K562 (cell line): ENCODE data around the gene TRIM40. TPM values are rescaled to one million over a fixed set of nuclear protein-coding genes. Genes with fewer than 3 reads are reported as not detected.
A peak's percentile ranks its signal among the peaks of the same experiment; 100 is the strongest.

Experiments used
- ARID1B ChIP-seq: fragments of 450-650 bp; IDR thresholded peaks from 2 replicates; pipeline ENCODE4 v1.6.1; 2016; ENCODE audit warnings: antibody characterized with exemption, mild to moderate bottlenecking, inconsistent platforms
- CBX3 ChIP-seq, 2 experiments: IDR thresholded peaks; 1 replicate in 1 of 2; 2 replicates in 1 of 2; pipeline ENCODE4 v1.6.1; 2012; ENCODE audit warnings: inconsistent platforms in 2 of 2, low read length in 2 of 2, borderline replicate concordance in 1 of 2, control low read depth in 1 of 2
- CC2D1A ChIP-seq: fragments of 450-650 bp; IDR thresholded peaks from 2 replicates; pipeline ENCODE4 v1.6.1; 2017; ENCODE audit warnings: mild to moderate bottlenecking
- CHD4 ChIP-seq: fragments of 200-600 bp; sonication (generic); IDR thresholded peaks from 3 replicates; pipeline ENCODE4 v1.6.1; 2012; ENCODE audit warnings: low read depth, mild to moderate bottlenecking, mixed read lengths, low read length, inconsistent platforms; ENCODE audit not compliant: insufficient read depth, insufficient replicate concordance, poor library complexity, severe bottlenecking
- CREM ChIP-seq: IDR thresholded peaks from 2 replicates; pipeline ENCODE4 v1.6.1; 2014; ENCODE audit warnings: antibody characterized with exemption, low read depth
- EP300 ChIP-seq: IDR thresholded peaks from 2 replicates; pipeline ENCODE4 v1.6.1; 2012; ENCODE audit warnings: low read length, improper control_type of control experiment
- FOXK1 ChIP-seq: sonication (generic); formaldehyde crosslinking; IDR thresholded peaks from 2 replicates; pipeline ENCODE4 v1.8.0; 2022; ENCODE audit warnings: missing genetic modification reagents, mild to moderate bottlenecking, borderline replicate concordance
- GABPB1 ChIP-seq: sonication (generic); formaldehyde crosslinking; IDR thresholded peaks from 2 replicates; pipeline ENCODE4 v1.8.0; 2022; ENCODE audit warnings: mild to moderate bottlenecking, missing genetic modification reagents
- KLF16 ChIP-seq: IDR thresholded peaks from 2 replicates; pipeline ENCODE4 v1.6.1; 2016; ENCODE audit warnings: antibody characterized with exemption
- MAZ ChIP-seq, 2 experiments: fragments of 450-650 bp in 1 of 2; sonication (generic) in 1 of 2; formaldehyde crosslinking; IDR thresholded peaks in 1 of 2; conservative IDR thresholded peaks in 1 of 2; 2 replicates each; pipeline versions ENCODE4 v1.4.0 to v1.5.0; 2020; ENCODE audit warnings: mild to moderate bottlenecking in 1 of 2, missing genetic modification reagents in 1 of 2
- MYNN ChIP-seq, 2 experiments: sonication (generic); formaldehyde crosslinking in 1 of 2; IDR thresholded peaks; 2 replicates each; pipeline versions ENCODE4 v1.5.0 to v1.6.1; 2016 to 2020; ENCODE audit warnings: antibody characterized with exemption in 1 of 2, missing genetic modification reagents in 1 of 2
- POLR2A ChIP-seq: fragments of 450-650 bp; conservative IDR thresholded peaks from 2 replicates; pipeline ENCODE4 v1.6.1; 2016
- RAD21 ChIP-seq, 2 experiments: fragments of 250-450 bp in 1 of 2; fragments of 450-650 bp in 1 of 2; sonication (Bioruptor Pico) in 1 of 2; formaldehyde crosslinking in 1 of 2; IDR thresholded peaks in 1 of 2; conservative IDR thresholded peaks in 1 of 2; 2 replicates each; pipeline versions ENCODE4 v1.4.0 to v1.8.0; 2020 to 2022; ENCODE audit warnings: mild to moderate bottlenecking in 2 of 2, moderate library complexity in 1 of 2
- SMC3 ChIP-seq: conservative IDR thresholded peaks from 2 replicates; pipeline ENCODE4 v1.6.1; 2011; ENCODE audit warnings: low read depth, low read length, improper control_type of control experiment; ENCODE audit not compliant: insufficient read depth
- TEAD1 ChIP-seq, 2 experiments: fragments of 450-650 bp in 1 of 2; sonication (generic) in 1 of 2; formaldehyde crosslinking; IDR thresholded peaks; 2 replicates each; pipeline versions ENCODE4 v1.4.0 to v1.8.0; 2020 to 2022; ENCODE audit warnings: mild to moderate bottlenecking in 2 of 2, missing genetic modification reagents in 1 of 2
- XRCC5 ChIP-seq: fragments of 200-400 bp; formaldehyde crosslinking; IDR thresholded peaks from 2 replicates; pipeline ENCODE4 v1.6.1; 2017; ENCODE audit warnings: low read depth, mild to moderate bottlenecking, low read length
- YY1 ChIP-seq, 3 experiments: IDR thresholded peaks; 2 replicates each; pipeline ENCODE4 v1.6.1; 2011; ENCODE audit warnings: low read length in 2 of 3, mild to moderate bottlenecking in 2 of 3, moderate library complexity in 2 of 3, borderline replicate concordance in 1 of 3, control low read depth in 1 of 3, low read depth in 1 of 3; ENCODE audit not compliant: insufficient read depth in 3 of 3, insufficient replicate concordance in 2 of 3, control insufficient read depth in 1 of 3, insufficient read length in 1 of 3; ENCODE audit errors: extremely low read depth in 1 of 3
- ZNF24 ChIP-seq: fragments of 450-650 bp; IDR thresholded peaks from 2 replicates; pipeline ENCODE4 v1.6.1; 2016
- ZNF57 ChIP-seq: fragments of 450-650 bp; formaldehyde crosslinking; IDR thresholded peaks from 2 replicates; pipeline ENCODE4 v1.4.0; 2020; ENCODE audit warnings: mild to moderate bottlenecking, moderate library complexity
- ZNF785 ChIP-seq: fragments of 250-450 bp; sonication (Bioruptor Pico); IDR thresholded peaks from 2 replicates; pipeline ENCODE4 v1.4.0; 2020; ENCODE audit warnings: mild to moderate bottlenecking
- polyA plus RNA-seq, 8 experiments: library from polyadenylated mRNA; depleted of rRNA in 4 of 8; stranded (reverse) in 5 of 8; unstranded in 3 of 8; fragments of >200 nt; fragmentation: Nextera tagmentation in 2 of 8; fragmentation: Illumina TruSeq in 1 of 8; extraction: Ambion mirVana in 2 of 8; extraction: Trizol in 1 of 8; gene quantifications; 2 replicates each; pipeline versions ENCODE4 v1.2.1 to v1.2.3, GENCODE V29; 2011 to 2014; ENCODE audit warnings: inconsistent platforms in 1 of 8, missing spikeins in 1 of 8
- total RNA-seq, 7 experiments: library from RNA; depleted of rRNA in 6 of 7; stranded (reverse); fragments of >200 nt in 6 of 7; fragmentation: Illumina TruSeq in 2 of 7; extraction: Trizol in 2 of 7; gene quantifications; 2 replicates each; pipeline versions ENCODE4 v1.2.1 to v1.2.3, GENCODE V29; 2011 to 2021; ENCODE audit warnings: low replicate concordance in 1 of 7
- TF ChIP-seq, protein P1 (sequence below): sonication (generic); formaldehyde crosslinking; IDR thresholded peaks from 2 replicates; pipeline ENCODE4 v1.9.0; 2022; ENCODE audit warnings: mild to moderate bottlenecking, missing genetic modification reagents
- TF ChIP-seq, protein P2 (sequence below): fragments of 250-450 bp; sonication (Bioruptor Pico); IDR thresholded peaks from 2 replicates; pipeline ENCODE4 v1.5.0; 2021; ENCODE audit warnings: mild to moderate bottlenecking, moderate library complexity

TRIM40 gene
- total and polyA plus RNA-seq, 9 of the 15 experiments (the other 6 are each of a cell fraction or from before 2014, with no cell fraction given), result 0.04 to 0.08 TPM; not detected in 7

GRCh38 chr6:30130887-30131862 is 4.8 kb upstream of the TRIM40 start (continued):
- TF ChIP-seq YY1 (IDR thresholded peaks at IDR 0.05; ENCODE audit: borderline replicate concordance in 1 of 3, control insufficient read depth in 1 of 3, extremely low read depth in 1 of 3, insufficient read depth in 3 of 3, insufficient read length in 1 of 3, insufficient replicate concordance in 2 of 3, low read depth in 1 of 3, low read length in 2 of 3), result peak in 1 of 3 experiments; percentile 65
- peak; percentile 62; the same call in 1 of the 2 replicates for TF ChIP-seq CC2D1A
- TF ChIP-seq ZNF24, result peak; percentile 85
- TF ChIP-seq EP300, result peak; percentile 9; the same call in 1 of the 2 replicates
- TF ChIP-seq RAD21 (CRISPR knock-in tag; conservative IDR thresholded peaks at IDR 0.05 in 1 of 2, IDR thresholded peaks at IDR 0.05 in 1 of 2), result peak; percentile 89 to 96
- TF ChIP-seq KLF16, result peak; percentile 64; the same call in 1 of the 2 replicates
- TF ChIP-seq, protein P1, sequence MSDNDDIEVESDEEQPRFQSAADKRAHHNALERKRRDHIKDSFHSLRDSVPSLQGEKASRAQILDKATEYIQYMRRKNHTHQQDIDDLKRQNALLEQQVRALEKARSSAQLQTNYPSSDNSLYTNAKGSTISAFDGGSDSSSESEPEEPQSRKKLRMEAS (CRISPR knock-in tag), result no peak
- no peak for TF ChIP-seq CHD4
- TF ChIP-seq ZNF785, result no peak
- peak in 1 of 2 experiments; percentile 62; a peak in 1 of 4 replicates for TF ChIP-seq TEAD1 (CRISPR knock-in tag; IDR thresholded peaks at IDR 0.05)
- peak in 1 of 2 experiments; percentile 59; a peak in 2 of 4 replicates for TF ChIP-seq MAZ (CRISPR knock-in tag; conservative IDR thresholded peaks at IDR 0.05 in 1 of 2, IDR thresholded peaks at IDR 0.05 in 1 of 2)
- TF ChIP-seq CBX3 (IDR thresholded peaks at IDR 0.05; ENCODE audit: borderline replicate concordance in 1 of 2, low read length in 2 of 2), result peak in 1 of 2 experiments; percentile 75; a peak in 1 of 3 replicates
- peak; percentile 57; the same call in 1 of the 2 replicates for TF ChIP-seq GABPB1 (CRISPR knock-in tag)
- TF ChIP-seq ARID1B, result 0 out of 2 replicates have a peak, but pooled peaks have one; percentile 11
- TF ChIP-seq, protein P2, sequence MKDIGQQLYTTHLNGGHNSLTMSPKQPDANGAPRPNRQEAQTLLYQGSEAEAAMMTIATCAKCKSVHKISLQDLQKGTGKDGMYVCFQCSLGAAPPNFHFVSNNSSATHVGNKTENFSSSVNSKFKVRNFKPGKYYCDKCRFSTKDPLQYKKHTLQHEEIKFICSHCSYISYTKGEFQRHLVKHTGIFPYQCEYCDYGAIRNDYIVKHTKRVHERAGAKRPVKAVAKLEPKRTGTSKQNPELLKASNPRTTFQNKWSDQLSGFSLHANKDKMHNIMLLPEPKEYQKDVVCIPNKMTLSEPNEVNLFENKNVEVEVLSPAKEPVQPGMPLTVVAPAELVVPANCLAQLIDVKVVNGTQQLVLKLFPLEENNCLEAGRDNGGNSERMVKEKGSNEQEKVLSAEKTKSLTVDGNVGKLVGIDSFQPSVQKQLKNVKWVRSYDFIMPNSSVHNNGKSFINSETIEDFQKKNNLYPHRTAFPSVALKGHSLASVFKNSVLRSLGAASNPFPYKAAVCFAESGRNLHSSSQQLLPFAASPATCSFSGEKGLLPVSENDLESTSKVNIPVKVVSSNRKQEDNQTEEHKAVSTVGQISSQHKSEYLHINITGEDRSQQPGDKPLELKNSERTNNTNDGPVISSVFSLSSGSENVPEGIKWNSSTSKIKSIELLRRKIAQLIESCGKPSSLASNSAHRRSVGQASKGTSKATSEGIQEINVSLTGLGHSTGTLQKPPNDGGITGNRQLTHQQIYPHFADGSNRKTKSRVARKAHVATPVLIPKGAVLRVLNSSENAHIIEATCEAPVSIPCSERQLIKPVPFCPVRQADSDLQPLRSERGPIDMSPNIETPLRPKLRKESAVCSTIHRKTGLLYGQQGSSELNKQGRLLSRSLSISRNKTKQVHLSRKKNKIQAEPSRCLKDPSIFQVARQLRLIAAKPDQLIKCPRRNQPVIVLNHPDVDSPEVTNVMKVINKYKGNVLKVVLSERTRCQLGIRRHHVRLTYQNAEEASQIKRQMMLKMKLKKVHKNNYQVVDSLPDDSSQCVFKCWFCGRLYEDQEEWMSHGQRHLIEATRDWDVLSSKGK (CRISPR knock-in tag), result no peak
- TF ChIP-seq XRCC5, result peak; percentile 96
- peak; percentile 14; the same call in 1 of the 2 replicates for TF ChIP-seq ZNF57 (CRISPR knock-in tag)
- TF ChIP-seq SMC3, result peak; percentile 98
- TF ChIP-seq POLR2A, result no peak
- 0 out of 2 replicates have a peak, but pooled peaks have one; percentile 50 for TF ChIP-seq CREM
- 0 out of 2 replicates have a peak, but pooled peaks have one; percentile 55 for TF ChIP-seq MYNN (IDR thresholded peaks at IDR 0.05)
- no peak for TF ChIP-seq MYNN (CRISPR knock-in tag; IDR thresholded peaks at IDR 0.05)
- TF ChIP-seq FOXK1 (CRISPR knock-in tag), result peak; percentile 72; the same call in 1 of the 2 replicates
